ENCODE measurements around the gene FAM219A. TPM values are rescaled to one million over a fixed set of nuclear protein-coding genes. Genes with fewer than 3 reads are reported as not detected.

FAM219A gene
- total RNA-seq, 1 experiment from 2014 or later = 20.6 TPM

DNA sequence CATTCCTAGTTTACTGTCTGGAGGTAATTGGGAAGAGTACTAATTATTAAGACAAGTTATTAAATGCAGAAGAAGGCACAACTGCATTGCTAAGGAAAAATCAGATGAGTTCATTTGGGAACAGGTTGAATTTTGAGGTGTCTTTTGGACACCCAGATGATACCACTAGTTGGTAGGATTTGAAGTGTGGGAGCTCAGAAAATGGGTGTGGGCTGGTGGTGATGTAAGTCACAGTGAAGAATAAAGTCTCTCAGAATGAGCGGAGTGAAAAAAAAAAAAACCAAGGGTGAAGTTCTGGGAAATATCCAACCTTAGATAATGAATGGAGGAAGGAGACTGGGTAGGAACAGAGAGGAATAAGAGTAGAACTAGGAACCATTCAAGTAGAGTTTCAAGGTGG is 46.0 kb downstream of the FAM219A start:
- CTCF ChIA-PET = interaction anchor here (2.3 to 4.2 kb wide), 2 partner anchors 8 to 179 kb away, joined by 6 to 61 read pairs; no protein-coding TSS in a partner anchor
- no peaks in the 10 kb centered on the region for H3K4me1 Mint-ChIP-seq
- peaks cover 3% of the 10 kb centered on the region; the same call in 1 of the 2 replicates for H3K27me3 Mint-ChIP-seq (ENCODE audit: low read depth)
- no peaks in the 10 kb centered on the region for H3K36me3 Mint-ChIP-seq
- TF ChIP-seq CDX4 (CRISPR knock-in tag; IDR thresholded peaks at IDR 0.05; ENCODE audit: borderline replicate concordance) = no peak
- no peaks in the 10 kb centered on the region for H3K9me3 Mint-ChIP-seq
- ATAC-seq (no peak), DNase-seq (ENCODE audit: low spot score) (no peak)
- no peak overlapping the region for H3K27ac Mint-ChIP-seq
- POLR2A ChIA-PET = no interaction called here
- no peak overlapping the region for H3K4me3 Mint-ChIP-seq

GRCh38 chr9:34409154-34409553 is 49.2 kb downstream of the FAM219A start:
- Mint-ChIP-seq H3K27ac (no peak overlapping the region), H3K9me3 (no peaks in the 10 kb centered on the region), H3K27me3 (ENCODE audit: low read depth) (no peaks in the 10 kb centered on the region), H3K4me1 (no peaks in the 10 kb centered on the region), H3K36me3 (no peaks in the 10 kb centered on the region), H3K4me3 (no peak overlapping the region)
- ChIA-PET CTCF (interaction anchor here (1.1 to 2.5 kb wide), 3 partner anchors 8 to 195 kb away, joined by 3 to 6 read pairs (median 4); no protein-coding TSS in a partner anchor), POLR2A (interaction anchor here (0.6 kb wide), 1 partner anchor 22 kb away, joined by 3 read pairs; no protein-coding TSS in a partner anchor)
- TF ChIP-seq ZNF121 (CRISPR knock-in tag; IDR thresholded peaks at IDR 0.05) = no peak
- no peak for TF ChIP-seq NFE2L1 (CRISPR knock-in tag; IDR thresholded peaks at IDR 0.05)
- TF ChIP-seq, protein P1, sequence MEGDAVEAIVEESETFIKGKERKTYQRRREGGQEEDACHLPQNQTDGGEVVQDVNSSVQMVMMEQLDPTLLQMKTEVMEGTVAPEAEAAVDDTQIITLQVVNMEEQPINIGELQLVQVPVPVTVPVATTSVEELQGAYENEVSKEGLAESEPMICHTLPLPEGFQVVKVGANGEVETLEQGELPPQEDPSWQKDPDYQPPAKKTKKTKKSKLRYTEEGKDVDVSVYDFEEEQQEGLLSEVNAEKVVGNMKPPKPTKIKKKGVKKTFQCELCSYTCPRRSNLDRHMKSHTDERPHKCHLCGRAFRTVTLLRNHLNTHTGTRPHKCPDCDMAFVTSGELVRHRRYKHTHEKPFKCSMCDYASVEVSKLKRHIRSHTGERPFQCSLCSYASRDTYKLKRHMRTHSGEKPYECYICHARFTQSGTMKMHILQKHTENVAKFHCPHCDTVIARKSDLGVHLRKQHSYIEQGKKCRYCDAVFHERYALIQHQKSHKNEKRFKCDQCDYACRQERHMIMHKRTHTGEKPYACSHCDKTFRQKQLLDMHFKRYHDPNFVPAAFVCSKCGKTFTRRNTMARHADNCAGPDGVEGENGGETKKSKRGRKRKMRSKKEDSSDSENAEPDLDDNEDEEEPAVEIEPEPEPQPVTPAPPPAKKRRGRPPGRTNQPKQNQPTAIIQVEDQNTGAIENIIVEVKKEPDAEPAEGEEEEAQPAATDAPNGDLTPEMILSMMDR (IDR thresholded peaks at IDR 0.05) = no peak
- TF ChIP-seq TCF7 (CRISPR knock-in tag; IDR thresholded peaks at IDR 0.05; ENCODE audit: low read depth) = no peak
- DNase-seq (ENCODE audit: low spot score) (no peak), ATAC-seq (no peak)

DNA sequence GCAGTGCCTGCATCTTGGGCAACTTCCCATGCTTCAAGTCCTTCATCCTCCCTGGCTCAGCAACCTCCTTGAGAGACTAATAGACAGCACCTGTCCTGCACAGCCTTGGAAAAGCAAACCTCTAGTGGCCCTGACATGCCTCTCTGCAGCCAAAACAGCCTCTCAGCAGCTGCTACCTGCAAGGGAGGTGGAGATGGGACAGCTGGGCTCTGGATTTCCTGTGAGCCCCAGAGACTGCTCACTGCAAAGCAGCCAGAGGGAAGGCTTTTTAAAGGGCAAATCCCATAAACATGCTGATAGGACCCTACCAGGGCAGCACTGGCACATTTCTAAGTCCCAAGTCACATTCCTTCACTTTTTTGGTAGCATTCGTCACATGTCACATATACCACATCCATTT is 50.2 kb downstream of the FAM219A start:
- H3K4me3 Mint-ChIP-seq = no peak overlapping the region
- no peak overlapping the region for H3K27ac Mint-ChIP-seq

DNA sequence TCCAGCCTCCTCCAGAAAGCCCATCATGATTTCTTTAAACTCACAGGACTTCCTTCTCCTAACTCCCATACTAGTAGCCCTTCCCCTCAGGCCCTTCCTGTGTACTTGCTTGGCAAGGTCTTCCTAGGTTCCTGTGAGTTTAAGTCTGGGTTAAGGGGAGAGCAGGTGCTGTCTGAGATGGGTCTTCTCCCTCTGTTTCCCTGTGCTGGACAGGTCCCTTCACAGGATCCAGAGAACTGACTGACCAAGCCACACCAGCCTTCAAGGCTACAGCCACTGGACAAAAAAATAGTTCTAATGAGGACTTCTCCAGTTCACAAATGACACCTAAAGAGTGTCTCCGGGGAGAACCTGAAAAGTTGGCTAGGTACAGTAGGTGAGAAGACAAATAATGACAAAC is 52.2 kb downstream of the FAM219A start:
- no peak for DNase-seq (ENCODE audit: low spot score)
- no peak for TF ChIP-seq TCF7 (CRISPR knock-in tag; IDR thresholded peaks at IDR 0.05; ENCODE audit: low read depth)
- Mint-ChIP-seq H3K9me3 (no peaks in the 10 kb centered on the region), H3K27me3 (ENCODE audit: low read depth) (no peaks in the 10 kb centered on the region), H3K4me3 (no peak overlapping the region), H3K36me3 (no peaks in the 10 kb centered on the region), H3K27ac (no peak overlapping the region), H3K4me1 (no peaks in the 10 kb centered on the region)
- ATAC-seq = no peak
- POLR2A ChIA-PET = no interaction called here
- CTCF ChIA-PET = interaction anchor here (1.5 kb wide), 1 partner anchor 12 kb away, joined by 4 read pairs; no protein-coding TSS in a partner anchor

More for the DNA sequence above, 50.2 kb downstream of the FAM219A start:
- Mint-ChIP-seq H3K36me3 (no peaks in the 10 kb centered on the region), H3K9me3 (no peaks in the 10 kb centered on the region), H3K4me1 (no peaks in the 10 kb centered on the region), H3K27me3 (ENCODE audit: low read depth) (no peaks in the 10 kb centered on the region)
- CTCF ChIA-PET = interaction anchor here (2.5 kb wide), 1 partner anchor 196 kb away, joined by 6 read pairs; no protein-coding TSS in a partner anchor
- POLR2A ChIA-PET = no interaction called here
- ATAC-seq = no peak
- DNase-seq (ENCODE audit: low spot score) = no peak
- TF ChIP-seq, protein P2, sequence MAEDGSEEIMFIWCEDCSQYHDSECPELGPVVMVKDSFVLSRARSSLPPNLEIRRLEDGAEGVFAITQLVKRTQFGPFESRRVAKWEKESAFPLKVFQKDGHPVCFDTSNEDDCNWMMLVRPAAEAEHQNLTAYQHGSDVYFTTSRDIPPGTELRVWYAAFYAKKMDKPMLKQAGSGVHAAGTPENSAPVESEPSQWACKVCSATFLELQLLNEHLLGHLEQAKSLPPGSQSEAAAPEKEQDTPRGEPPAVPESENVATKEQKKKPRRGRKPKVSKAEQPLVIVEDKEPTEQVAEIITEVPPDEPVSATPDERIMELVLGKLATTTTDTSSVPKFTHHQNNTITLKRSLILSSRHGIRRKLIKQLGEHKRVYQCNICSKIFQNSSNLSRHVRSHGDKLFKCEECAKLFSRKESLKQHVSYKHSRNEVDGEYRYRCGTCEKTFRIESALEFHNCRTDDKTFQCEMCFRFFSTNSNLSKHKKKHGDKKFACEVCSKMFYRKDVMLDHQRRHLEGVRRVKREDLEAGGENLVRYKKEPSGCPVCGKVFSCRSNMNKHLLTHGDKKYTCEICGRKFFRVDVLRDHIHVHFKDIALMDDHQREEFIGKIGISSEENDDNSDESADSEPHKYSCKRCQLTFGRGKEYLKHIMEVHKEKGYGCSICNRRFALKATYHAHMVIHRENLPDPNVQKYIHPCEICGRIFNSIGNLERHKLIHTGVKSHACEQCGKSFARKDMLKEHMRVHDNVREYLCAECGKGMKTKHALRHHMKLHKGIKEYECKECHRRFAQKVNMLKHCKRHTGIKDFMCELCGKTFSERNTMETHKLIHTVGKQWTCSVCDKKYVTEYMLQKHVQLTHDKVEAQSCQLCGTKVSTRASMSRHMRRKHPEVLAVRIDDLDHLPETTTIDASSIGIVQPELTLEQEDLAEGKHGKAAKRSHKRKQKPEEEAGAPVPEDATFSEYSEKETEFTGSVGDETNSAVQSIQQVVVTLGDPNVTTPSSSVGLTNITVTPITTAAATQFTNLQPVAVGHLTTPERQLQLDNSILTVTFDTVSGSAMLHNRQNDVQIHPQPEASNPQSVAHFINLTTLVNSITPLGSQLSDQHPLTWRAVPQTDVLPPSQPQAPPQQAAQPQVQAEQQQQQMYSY (CRISPR knock-in tag; IDR thresholded peaks at IDR 0.05) = no peak

DNA sequence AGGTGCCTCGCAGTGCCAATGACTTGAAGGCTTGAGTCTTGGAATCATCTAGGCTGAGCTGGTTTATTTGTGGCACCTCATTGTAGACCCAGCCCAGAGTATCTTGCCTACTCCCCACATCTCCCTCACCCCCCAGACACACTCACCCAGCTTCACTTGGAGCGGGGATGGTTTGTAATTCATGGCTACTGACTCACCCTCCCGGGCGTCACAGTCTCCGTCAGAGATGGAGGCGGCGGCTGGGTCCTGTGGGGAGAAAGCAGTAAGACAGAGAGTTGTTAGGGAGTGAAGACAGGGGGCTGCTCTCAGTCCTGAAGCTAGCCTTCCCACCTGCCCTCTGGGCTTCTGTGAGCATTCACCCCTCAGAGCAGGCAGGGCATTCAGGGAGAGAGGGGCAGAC is 52.7 kb downstream of the FAM219A start:
- POLR2A ChIA-PET = no interaction called here
- Mint-ChIP-seq H3K36me3 (no peaks in the 10 kb centered on the region), H3K27ac (no peak overlapping the region), H3K4me1 (no peaks in the 10 kb centered on the region), H3K9me3 (no peaks in the 10 kb centered on the region), H3K4me3 (no peak overlapping the region), H3K27me3 (ENCODE audit: low read depth) (no peaks in the 10 kb centered on the region)
- ATAC-seq (no peak), DNase-seq (ENCODE audit: low spot score) (no peak)
- TF ChIP-seq NFE2L1 (CRISPR knock-in tag; IDR thresholded peaks at IDR 0.05) (no peak), GTF2I (CRISPR knock-in tag; conservative IDR thresholded peaks at IDR 0.05) (no peak), CDX4 (CRISPR knock-in tag; IDR thresholded peaks at IDR 0.05; ENCODE audit: borderline replicate concordance) (no peak)
- TF ChIP-seq, protein P3, sequence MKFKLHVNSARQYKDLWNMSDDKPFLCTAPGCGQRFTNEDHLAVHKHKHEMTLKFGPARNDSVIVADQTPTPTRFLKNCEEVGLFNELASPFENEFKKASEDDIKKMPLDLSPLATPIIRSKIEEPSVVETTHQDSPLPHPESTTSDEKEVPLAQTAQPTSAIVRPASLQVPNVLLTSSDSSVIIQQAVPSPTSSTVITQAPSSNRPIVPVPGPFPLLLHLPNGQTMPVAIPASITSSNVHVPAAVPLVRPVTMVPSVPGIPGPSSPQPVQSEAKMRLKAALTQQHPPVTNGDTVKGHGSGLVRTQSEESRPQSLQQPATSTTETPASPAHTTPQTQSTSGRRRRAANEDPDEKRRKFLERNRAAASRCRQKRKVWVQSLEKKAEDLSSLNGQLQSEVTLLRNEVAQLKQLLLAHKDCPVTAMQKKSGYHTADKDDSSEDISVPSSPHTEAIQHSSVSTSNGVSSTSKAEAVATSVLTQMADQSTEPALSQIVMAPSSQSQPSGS (CRISPR knock-in tag; IDR thresholded peaks at IDR 0.05; ENCODE audit: borderline replicate concordance, low read depth) = no peak
- CTCF ChIA-PET = interaction anchor here (1.2 to 1.5 kb wide), 2 partner anchors 13 kb away, joined by 3 to 4 read pairs; no protein-coding TSS in a partner anchor
